ENCODE measurements around the gene CUTC.

Gene CUTC

GRCh38 chr10:99709480-99710229 lies 22.4 kb upstream of the CUTC start:
- TF ChIP-seq ZNF8 (CRISPR knock-in tag; IDR thresholded peaks at IDR 0.05) (no peak), ZFP3 (CRISPR knock-in tag; IDR thresholded peaks at IDR 0.05) (no peak), TSHZ2 (CRISPR knock-in tag; IDR thresholded peaks at IDR 0.05) (no peak), PPARA (CRISPR knock-in tag; IDR thresholded peaks at IDR 0.05; ENCODE audit: borderline replicate concordance) (no peak), ISL1 (CRISPR knock-in tag; IDR thresholded peaks at IDR 0.05) (no peak), TOX (CRISPR knock-in tag; IDR thresholded peaks at IDR 0.05; ENCODE audit: borderline replicate concordance) (no peak), ARNTL (CRISPR knock-in tag; IDR thresholded peaks at IDR 0.05; ENCODE audit: borderline replicate concordance, low read depth) (no peak), BACH2 (CRISPR knock-in tag; IDR thresholded peaks at IDR 0.05; ENCODE audit: borderline replicate concordance) (no peak), ZFP30 (CRISPR knock-in tag; IDR thresholded peaks at IDR 0.05) (no peak), CSRNP3 (CRISPR knock-in tag; IDR thresholded peaks at IDR 0.05) (no peak), CSDC2 (CRISPR knock-in tag; IDR thresholded peaks at IDR 0.05) (no peak), ZC3H10 (CRISPR knock-in tag; IDR thresholded peaks at IDR 0.05) (no peak), OSR1 (CRISPR knock-in tag; IDR thresholded peaks at IDR 0.05) (no peak), ESRRG (CRISPR knock-in tag; IDR thresholded peaks at IDR 0.05) (no peak), ZNF565 (CRISPR knock-in tag; conservative IDR thresholded peaks at IDR 0.05; ENCODE audit: low read depth) (no peak), SNAI2 (CRISPR knock-in tag; IDR thresholded peaks at IDR 0.05) (no peak), GLIS3 (CRISPR knock-in tag; IDR thresholded peaks at IDR 0.05) (no peak), CREB5 (CRISPR knock-in tag; IDR thresholded peaks at IDR 0.05; ENCODE audit: low read depth) (no peak), PATZ1 (CRISPR knock-in tag; IDR thresholded peaks at IDR 0.05; ENCODE audit: borderline replicate concordance) (no peak), ZNF70 (CRISPR knock-in tag; IDR thresholded peaks at IDR 0.05) (no peak)
- peak; percentile 71 for ATAC-seq

GRCh38 chr10:99711129-99711719 lies 20.8 kb upstream of the CUTC start:
- peak; percentile 95 for ATAC-seq
- no peak for TF ChIP-seq ZFP30 (CRISPR knock-in tag; IDR thresholded peaks at IDR 0.05)
- no peak for TF ChIP-seq OSR1 (CRISPR knock-in tag; IDR thresholded peaks at IDR 0.05)
- TF ChIP-seq ZNF70 (CRISPR knock-in tag; IDR thresholded peaks at IDR 0.05) = no peak
- no peak for TF ChIP-seq RARB (CRISPR knock-in tag; IDR thresholded peaks at IDR 0.05)

GRCh38 chr10:99714446-99714845 lies 17.6 kb upstream of the CUTC start:
- no peak for TF ChIP-seq SNAI2 (CRISPR knock-in tag; IDR thresholded peaks at IDR 0.05)
- TF ChIP-seq RARB (CRISPR knock-in tag; IDR thresholded peaks at IDR 0.05) = no peak
- no peak for TF ChIP-seq ZNF565 (CRISPR knock-in tag; conservative IDR thresholded peaks at IDR 0.05; ENCODE audit: low read depth)
- no peak for TF ChIP-seq CSRNP3 (CRISPR knock-in tag; IDR thresholded peaks at IDR 0.05)
- no peak for TF ChIP-seq CSDC2 (CRISPR knock-in tag; IDR thresholded peaks at IDR 0.05)
- TF ChIP-seq GLIS3 (CRISPR knock-in tag; IDR thresholded peaks at IDR 0.05) = no peak
- TF ChIP-seq TSHZ2 (CRISPR knock-in tag; IDR thresholded peaks at IDR 0.05) = no peak
- TF ChIP-seq BACH2 (CRISPR knock-in tag; IDR thresholded peaks at IDR 0.05; ENCODE audit: borderline replicate concordance) = no peak
- no peak for ATAC-seq
